LHCN-M2 (cell line): Measurements from ENCODE around the gene PRICKLE3. TPM values are rescaled to one million over a fixed set of nuclear protein-coding genes. Genes with fewer than 3 reads are reported as not detected.
"Not testable (repeated sequence)": the region's sequence is repeated elsewhere in the genome, so short reads cannot be mapped to it uniquely, and the experiment has no call there.

Experiments
- DNase-seq: peaks from one replicate; pipeline ENCODE4 v3.0.0-alpha.2; 2012; ENCODE audit warnings: low read depth
- total RNA-seq: library from RNA; depleted of rRNA; stranded (reverse); fragments of >200 nt; gene quantifications from 2 replicates; pipeline ENCODE4 v1.2.3, GENCODE V29; 2014

The PRICKLE3 gene
- total RNA-seq, 1 experiment from 2014 or later, result 8.5 TPM

DNA sequence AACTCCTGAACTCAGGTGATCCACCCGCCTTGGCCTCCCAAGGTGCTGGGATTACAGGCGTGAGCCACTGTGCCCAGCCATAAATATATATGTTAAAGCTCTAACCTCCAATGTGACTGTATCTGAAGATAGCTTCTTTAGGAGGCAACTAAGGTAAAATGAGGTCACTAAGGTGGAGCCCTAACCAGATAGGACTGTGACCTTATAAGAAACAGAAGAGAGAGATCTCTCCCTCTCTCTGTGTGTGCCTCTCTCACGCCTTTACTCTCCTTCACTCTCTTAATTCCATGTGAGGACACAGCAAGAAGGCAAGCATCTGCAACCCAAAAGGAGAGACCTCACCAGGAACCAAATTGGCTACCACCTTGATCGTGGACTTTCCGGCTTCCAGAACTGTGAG, 24.5 kb downstream of the PRICKLE3 start:
- no peak for DNase-seq

DNA sequence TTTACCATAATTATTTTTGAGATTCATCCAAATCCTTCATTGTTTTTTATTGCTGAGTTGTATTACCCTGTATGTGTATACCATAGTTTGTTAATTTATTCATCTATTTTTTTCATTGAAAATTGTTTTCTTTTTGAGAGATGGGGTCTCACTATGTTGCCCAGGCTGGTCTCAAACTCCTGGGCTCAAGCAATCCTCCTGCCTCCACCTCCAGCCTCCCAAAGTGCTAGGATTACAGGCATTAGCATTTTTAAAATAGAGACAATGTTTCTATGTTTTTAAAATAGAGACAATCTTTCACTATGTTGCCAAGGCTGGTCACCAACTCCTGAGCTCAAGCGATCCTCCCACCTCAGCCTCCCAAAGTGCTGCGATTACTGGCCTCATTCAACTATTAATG, 25.3 kb downstream of the PRICKLE3 start:
- DNase-seq, result no peak

DNA sequence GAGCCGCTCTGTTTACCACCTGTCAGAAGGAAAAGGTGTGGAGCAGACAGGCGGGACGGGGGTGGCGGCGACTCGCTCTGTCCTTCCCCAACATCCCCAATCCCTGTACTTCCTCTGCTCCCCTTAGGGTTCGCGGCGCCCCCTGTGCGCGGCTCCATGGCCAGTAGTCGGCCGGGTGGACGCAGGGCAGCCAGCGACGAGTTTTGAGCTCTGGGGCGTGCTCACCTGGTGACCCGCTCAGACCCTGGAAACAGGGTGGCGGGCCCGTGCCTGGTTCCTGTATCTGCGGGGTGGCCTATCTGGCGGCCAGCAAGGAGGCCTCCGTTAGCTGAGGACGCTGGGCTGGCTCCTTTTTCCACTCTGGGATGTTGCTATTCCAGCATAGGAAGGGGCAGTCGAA, 29.0 kb downstream of the PRICKLE3 start:
- no peak for DNase-seq

DNA sequence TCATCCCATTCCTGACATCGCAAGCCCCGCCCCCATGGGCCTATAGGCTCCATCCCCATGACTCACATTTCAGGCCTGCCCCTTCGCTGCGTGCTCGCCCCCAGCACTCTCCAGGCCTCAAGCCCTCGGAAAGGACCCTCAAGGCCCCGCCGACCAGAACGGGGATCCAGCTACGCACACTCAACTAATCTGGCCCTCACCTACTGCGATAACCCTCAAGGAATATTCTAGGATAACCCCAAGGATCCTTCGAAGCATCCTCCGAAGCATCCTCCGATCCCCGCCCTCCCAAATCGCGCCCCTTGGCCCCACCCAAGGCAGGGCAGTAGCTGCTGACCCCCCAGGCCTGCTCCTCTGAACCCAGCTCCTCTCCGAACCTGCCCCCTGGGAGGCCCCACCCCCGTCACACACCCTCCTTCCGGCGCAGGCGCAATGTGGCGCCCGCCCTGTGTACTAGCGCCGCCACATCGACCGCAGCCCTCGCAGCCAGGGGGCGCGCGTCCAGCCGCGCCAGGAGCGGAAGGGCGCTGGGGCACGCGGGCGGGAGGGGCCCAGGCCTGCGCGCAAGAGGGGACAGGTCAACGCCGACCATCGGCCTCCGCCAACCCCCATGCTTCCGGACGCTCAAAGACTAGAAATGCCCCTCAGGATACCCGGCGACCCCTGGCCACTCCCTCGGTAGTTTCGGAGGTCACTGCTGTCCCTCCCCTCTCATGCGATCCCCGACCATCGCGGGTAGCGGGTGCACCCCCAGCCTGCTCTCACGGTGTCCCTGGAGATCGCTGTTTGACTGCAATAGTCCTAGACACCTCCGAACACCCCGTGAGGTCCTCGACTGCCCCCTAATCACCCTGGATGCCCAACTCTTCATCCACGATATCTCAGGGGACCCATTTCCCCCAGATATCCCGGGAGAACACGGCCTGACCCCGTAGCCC, 30.0 kb downstream of the PRICKLE3 start:
- DNase-seq, result peak; percentile 84

DNA sequence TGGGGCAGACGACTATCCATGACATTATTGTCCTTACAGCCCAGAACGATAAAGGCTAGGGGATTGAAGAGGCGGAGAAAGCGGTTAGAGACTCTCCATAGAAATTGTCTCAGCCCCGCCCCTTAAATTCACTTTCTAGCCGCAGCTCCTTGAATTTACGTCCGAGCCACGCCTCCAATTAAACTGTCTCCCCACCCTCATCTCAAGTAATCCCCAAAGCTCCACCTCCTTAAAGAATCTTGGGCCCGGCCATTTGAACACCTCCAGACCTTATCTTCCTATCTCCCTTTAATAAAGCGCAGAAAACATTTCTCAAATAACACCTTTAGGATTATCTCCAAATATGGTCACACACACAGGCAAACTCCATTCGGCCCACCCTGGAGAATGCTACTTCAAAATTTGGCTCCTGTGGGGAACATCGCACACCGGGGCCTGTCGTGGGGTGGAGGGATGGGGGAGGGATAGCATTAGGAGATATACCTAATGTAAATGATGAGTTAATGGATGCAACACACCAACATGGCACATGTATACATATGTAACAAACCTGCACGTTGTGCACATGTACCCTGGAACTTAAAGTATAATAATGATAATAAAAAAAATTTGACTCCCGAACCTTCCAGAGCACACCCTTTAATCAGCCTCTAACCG, 30.8 kb downstream of the PRICKLE3 start:
- peak; percentile 58 for DNase-seq

DNA sequence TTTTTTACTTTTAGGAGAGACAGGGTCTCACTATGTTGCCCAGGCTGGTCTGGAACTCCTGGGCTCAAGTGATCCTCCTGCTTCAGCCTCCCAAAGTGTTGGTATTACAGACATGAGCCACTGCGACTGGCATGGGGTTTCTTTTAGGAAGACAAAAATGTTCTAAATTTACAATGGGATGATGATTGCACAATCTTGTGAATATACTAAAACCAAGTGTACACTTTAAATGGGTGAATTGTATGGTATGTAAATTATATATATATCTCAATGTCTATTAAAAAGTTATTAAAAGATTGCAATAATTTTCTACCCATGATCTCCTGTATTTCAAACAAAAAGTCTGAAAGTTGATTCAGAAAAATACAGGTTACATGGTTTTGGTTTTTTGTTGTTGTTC, 32.7 kb downstream of the PRICKLE3 start:
- DNase-seq, result no peak

DNA sequence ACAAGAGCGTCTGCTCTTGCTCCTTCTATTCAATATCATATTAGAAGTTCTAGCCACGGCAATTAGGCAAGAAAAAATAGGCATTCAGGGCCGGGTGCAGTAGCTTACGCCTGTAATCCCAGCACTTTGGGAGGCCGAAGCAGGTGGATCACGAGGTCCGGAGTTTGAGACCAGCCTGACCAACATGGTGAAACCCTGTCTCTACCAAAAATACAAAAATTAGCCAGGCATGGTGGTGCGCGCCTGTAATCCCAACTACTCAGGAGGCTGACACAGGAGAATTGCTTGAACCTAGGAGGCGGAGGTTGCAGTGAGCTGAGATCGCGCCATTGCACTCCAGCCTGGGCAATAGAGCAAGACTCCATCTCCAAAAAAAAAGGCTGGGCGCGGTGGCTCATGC, 36.9 kb downstream of the PRICKLE3 start:
- DNase-seq, result not testable (repeated sequence)

DNA sequence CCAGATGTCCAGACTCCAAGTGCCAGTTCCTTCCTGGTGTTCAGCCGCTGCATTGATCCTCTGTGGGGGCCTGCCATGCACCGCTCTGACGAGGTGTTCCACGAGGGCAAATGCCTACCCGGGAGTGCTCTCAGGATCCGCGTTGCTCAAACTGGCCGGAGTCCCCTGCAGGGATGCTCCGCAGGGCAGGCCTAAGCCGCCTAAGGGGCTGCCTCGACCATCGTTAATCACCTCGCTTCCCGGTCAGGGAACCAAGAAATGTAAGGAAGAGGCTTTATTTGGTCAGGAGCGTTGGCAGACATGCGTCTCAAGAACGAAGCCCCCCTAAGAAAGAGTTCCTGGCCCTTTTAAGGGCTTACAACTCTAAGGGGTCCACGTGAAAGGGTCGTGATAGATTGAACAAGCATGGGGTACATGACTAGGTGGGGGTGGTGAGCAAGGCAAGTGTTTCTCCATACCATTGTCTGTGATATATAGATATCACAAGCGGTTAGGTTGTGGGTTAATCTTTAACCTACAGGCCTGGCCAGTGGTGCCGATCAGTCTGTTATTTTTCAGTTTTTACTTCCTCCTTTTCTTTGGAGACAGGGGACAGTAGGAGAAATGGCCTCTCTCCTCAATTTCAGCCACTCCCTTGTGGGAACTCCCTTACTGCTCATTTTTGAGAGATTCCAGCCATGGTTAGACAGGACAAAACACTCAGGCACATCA, 37.6 kb downstream of the PRICKLE3 start:
- DNase-seq, result not testable (repeated sequence)

DNA sequence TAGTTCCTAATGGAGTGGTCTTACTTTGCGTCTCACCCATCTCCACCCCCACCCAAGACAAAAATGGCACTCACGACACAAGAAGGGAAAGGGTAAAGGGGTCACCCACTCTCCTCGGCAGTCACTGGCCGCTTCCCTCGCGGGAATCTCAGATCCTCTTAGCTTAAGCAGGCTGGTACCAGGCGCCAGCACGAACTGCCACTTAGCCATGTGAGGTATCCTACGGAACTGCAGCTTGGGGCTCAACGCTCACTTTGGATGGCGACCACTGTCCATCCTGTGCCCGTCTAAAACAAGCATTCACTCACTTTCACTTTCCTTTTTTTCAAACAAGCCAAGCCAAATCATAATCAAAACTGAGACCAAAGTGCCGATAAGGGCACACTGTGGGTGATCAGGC, 38.2 kb downstream of the PRICKLE3 start:
- DNase-seq, result no peak

DNA sequence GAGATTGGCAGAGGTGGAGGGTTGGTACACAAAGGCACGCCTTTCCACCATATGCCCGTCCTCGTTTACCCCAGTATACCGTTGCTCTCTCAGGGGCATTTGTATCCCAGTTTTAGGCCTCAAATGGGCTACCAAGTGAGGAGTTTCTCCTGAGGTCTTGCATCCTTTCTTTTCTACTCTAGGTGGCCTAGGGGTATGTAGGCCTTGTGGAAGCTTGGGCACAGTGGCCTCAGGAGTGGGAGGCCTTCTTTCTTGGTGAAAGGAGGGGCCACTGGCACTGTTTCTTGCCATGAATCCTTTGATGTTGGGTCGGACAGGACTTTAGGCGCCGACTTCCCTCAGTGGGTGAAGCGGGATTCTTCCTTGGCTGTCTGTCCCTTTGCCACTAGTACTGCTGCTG, 38.9 kb downstream of the PRICKLE3 start:
- no peak for DNase-seq

DNA sequence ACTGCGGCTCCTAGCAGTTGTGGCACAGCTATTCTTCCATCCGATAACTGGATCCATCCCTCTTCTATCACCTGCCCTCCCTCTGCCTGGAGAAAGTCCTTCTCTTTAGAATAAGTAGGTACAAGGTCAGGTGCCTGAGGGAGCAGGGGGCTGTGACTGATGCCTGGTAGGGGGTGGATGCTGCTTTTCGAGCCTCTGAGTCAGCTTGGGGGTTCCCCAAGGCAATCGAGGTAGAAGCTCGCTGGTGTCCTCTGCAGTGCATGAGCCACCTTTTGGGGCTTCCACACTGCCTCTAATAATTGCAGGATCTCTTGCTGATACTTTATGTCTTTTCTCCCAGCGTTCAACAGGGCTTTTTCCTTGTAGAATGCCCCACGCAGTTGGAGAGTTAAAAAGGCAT, 43.0 kb downstream of the PRICKLE3 start:
- not testable (repeated sequence) for DNase-seq

DNA sequence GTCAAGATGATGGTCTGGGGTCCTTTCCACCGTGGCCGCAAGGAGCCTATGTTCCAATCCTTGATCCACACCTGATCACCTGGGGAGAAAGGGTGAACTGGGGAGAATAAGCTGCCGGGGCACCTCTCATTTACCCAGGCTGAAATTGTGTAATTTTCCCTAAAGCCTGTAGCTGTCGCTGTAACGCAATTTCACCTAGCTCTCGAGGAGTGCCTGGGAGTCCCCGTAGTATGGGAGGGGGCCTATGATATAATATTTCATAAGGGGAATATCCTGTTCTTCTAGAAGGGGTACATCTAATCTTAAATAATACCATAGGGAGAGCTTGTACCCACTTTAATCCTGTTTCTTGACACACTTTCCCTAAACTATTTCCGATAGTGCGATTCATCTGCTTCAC, 43.9 kb downstream of the PRICKLE3 start:
- not testable (repeated sequence) for DNase-seq

DNA sequence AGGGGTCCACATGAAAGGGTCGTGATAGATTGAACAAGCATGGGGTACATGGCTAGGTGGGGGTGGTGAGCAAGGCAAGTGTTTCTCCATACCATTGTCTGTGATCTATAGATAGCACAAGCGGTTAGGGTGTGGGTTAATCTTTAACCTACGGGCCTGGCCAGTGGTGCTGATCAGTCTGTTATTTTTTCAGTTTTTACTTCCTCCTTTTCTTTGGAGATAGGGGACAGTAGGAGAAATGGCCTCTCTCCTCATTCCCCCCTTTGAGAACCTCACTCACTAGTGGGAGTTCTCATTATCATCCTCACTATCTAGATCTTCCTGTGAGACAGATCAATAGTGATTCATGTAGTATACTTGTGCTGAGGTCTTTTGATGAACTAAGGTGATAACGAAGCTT, 46.5 kb downstream of the PRICKLE3 start:
- DNase-seq, result no peak

DNA sequence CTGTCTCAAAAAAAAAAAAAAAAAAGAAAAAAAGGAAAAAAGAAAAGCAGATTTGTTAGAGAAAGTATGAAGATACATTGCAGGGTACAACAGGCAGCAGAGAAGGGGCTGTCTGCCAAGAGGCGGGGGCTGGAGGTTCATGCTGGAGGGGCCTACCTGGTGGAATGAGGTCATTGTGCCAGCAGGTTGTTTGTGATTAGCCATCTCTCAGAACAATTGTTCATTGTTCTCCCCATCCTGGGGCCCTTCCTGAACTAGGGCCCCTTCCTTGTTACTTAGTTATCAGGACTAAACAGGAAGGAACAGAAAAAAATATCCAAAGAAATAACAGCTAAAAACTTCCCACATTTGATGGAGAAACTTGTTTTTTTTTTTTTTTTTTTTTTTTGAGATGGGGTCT, 48.7 kb downstream of the PRICKLE3 start:
- no peak for DNase-seq

DNA sequence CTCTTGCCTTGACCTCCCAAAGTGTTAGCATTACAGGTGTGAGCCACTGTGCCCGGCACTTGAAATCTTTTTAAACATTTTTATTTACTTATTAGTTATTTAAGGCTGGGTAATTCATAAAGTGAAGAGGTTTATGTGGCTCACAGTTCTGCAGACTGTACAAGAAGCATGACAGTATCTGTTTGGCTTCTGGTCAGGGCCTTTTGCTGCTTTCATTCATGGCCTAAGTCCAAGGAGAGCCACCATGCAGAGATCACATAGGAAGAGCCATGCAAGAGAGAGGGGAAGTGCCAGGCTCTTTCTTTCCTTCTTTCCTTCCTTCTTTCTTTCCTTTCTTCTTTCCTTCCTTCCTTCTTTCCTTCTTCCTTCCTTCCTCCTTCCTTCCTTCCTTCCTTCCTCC, 52.4 kb downstream of the PRICKLE3 start:
- DNase-seq, result no peak

DNA sequence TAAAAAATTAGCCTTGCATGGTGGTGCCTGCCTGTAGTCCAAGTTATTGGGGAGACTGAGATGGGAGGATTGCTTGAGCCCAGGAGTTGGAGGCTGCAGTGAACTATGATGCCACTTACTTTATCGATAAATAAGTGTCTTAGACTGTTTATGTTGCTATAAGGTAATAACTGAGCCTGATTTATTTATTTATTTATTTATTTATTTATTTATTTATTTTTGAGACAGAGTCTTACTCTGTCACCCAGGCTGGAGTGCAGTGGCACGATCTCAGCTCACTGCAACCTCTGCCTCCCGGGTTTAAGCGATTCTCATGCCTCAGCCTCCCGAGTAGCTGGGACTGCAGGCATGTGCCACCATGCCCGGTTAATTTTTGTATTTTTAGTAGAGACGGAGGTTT, 53.9 kb downstream of the PRICKLE3 start:
- not testable (repeated sequence) for DNase-seq

DNA sequence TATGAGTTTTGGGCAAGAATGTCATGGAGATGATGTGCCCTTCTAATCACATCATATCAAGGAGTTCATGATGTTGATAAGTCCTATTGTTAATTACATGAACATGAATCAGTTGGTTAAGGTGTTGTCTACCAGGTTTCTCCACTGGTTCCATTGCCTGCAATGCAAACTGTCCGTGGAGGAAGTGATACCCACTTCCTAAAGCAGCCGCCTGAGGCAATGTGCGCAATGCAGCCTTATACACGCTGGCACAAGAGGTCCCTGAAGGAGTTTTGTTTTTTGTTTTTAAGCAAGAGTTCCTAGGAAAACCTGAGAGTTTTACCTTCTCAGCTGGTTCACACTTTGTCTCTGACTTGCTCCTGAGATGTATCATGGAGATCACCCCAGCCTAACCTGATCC, 56.7 kb downstream of the PRICKLE3 start:
- no peak for DNase-seq

DNA sequence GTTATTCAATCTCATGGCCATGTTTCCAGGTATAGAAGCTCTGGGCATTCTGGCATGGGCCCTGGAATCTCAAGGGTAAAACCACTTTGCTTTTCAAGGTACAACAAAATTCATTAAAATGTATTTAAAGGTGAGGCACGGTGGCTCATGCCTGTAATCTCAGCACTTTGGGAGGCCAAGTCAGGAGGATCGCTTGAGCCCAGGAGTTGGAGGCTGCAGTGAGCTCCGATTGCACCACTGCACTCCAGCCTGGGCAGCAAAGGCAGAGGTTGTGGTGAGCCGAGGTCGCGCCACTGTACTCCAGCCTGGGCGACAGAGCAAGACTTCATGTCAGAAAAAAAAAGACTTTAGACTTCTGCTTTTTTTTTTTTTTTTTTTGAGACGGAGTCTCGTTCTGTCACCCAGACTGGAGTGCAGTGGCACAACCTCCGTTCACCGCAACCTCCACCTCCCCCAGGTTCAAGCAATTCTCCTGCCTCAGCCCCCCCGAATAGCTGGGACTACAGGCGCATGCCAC, 58.4 kb downstream of the PRICKLE3 start:
- not testable (repeated sequence) for DNase-seq
